ENCODE measurements around the gene AMBP.

Gene AMBP

GRCh38 chr9:114071197-114071795 lies 6.8 kb downstream of the AMBP start:
- TF ChIP-seq, protein P1, sequence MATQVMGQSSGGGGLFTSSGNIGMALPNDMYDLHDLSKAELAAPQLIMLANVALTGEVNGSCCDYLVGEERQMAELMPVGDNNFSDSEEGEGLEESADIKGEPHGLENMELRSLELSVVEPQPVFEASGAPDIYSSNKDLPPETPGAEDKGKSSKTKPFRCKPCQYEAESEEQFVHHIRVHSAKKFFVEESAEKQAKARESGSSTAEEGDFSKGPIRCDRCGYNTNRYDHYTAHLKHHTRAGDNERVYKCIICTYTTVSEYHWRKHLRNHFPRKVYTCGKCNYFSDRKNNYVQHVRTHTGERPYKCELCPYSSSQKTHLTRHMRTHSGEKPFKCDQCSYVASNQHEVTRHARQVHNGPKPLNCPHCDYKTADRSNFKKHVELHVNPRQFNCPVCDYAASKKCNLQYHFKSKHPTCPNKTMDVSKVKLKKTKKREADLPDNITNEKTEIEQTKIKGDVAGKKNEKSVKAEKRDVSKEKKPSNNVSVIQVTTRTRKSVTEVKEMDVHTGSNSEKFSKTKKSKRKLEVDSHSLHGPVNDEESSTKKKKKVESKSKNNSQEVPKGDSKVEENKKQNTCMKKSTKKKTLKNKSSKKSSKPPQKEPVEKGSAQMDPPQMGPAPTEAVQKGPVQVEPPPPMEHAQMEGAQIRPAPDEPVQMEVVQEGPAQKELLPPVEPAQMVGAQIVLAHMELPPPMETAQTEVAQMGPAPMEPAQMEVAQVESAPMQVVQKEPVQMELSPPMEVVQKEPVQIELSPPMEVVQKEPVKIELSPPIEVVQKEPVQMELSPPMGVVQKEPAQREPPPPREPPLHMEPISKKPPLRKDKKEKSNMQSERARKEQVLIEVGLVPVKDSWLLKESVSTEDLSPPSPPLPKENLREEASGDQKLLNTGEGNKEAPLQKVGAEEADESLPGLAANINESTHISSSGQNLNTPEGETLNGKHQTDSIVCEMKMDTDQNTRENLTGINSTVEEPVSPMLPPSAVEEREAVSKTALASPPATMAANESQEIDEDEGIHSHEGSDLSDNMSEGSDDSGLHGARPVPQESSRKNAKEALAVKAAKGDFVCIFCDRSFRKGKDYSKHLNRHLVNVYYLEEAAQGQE (IDR thresholded peaks at IDR 0.05; ENCODE audit: insufficient read depth in 1 of 2, low read depth in 2 of 2, low read length in 2 of 2) = no peak

GRCh38 chr9:114070188-114071103 lies 7.7 kb downstream of the AMBP start:
- no peak for TF ChIP-seq FOXP2 (optimal IDR thresholded peaks at IDR 0.05; ENCODE audit: borderline replicate concordance, extremely low read depth, extremely low read length, insufficient read depth)
- TF ChIP-seq POLR2AphosphoS5 (IDR thresholded peaks at IDR 0.05; ENCODE audit: low read depth, low read length) = no peak
- no peak for TF ChIP-seq SIN3A (IDR thresholded peaks at IDR 0.05; ENCODE audit: borderline replicate concordance, insufficient read depth, low read length)
- no peak for TF ChIP-seq TAF1 (IDR thresholded peaks at IDR 0.05; ENCODE audit: borderline replicate concordance, insufficient read depth, low read length)
- TF ChIP-seq, protein P1 (IDR thresholded peaks at IDR 0.05; ENCODE audit: insufficient read depth in 1 of 2, low read depth in 2 of 2, low read length in 2 of 2) = no peak

GRCh38 chr9:114069476-114070187 lies 8.5 kb downstream of the AMBP start:
- TF ChIP-seq FOXP2 (optimal IDR thresholded peaks at IDR 0.05; ENCODE audit: borderline replicate concordance, extremely low read depth, extremely low read length, insufficient read depth) = no peak
- TF ChIP-seq TAF1 (IDR thresholded peaks at IDR 0.05; ENCODE audit: borderline replicate concordance, insufficient read depth, low read length) = no peak
- TF ChIP-seq SIN3A (IDR thresholded peaks at IDR 0.05; ENCODE audit: borderline replicate concordance, insufficient read depth, low read length) = no peak
- TF ChIP-seq, protein P1 (IDR thresholded peaks at IDR 0.05; ENCODE audit: insufficient read depth in 1 of 2, low read depth in 2 of 2, low read length in 2 of 2) = no peak
- no peak for TF ChIP-seq POLR2AphosphoS5 (IDR thresholded peaks at IDR 0.05; ENCODE audit: low read depth, low read length)

DNA sequence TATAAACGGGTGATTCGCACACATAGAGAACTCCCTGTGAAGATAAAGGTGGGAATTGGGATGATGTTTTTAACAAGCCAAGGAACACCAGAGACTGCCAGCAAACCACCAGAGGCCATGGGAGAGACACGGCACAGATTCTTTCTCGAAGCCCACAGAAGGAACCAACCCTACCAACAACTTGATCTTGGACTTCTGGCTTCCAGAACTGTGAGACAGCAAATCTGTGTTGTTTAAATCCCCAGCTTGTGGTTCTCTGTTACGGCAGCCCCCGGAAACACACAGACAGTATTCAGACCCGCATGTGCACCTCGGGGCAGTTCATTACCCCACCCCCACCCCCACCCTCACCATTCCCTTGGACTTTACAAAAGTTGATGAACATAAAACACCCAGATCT lies 12.8 kb downstream of the AMBP start:
- TF ChIP-seq TAF1 (IDR thresholded peaks at IDR 0.05; ENCODE audit: borderline replicate concordance, insufficient read depth, low read length) = no peak
- TF ChIP-seq, protein P1 (IDR thresholded peaks at IDR 0.05; ENCODE audit: insufficient read depth in 1 of 2, low read depth in 2 of 2, low read length in 2 of 2) = no peak
- TF ChIP-seq SIN3A (IDR thresholded peaks at IDR 0.05; ENCODE audit: borderline replicate concordance, insufficient read depth, low read length) = no peak
- TF ChIP-seq FOXP2 (optimal IDR thresholded peaks at IDR 0.05; ENCODE audit: borderline replicate concordance, extremely low read depth, extremely low read length, insufficient read depth) = no peak
- TF ChIP-seq POLR2AphosphoS5 (IDR thresholded peaks at IDR 0.05; ENCODE audit: low read depth, low read length) = no peak

Data from PFSK-1 (cell line).